HepG2 (cell line): ENCODE data around the gene RASD2. TPM values are rescaled to one million over a fixed set of nuclear protein-coding genes. Genes with fewer than 3 reads are reported as not detected.

Experiments
- ATAC-seq: fragments of 200-7000 bp; cut with Tn5 transposase; 3 replicates; pipeline ENCODE4 v1.9.1; 2020; ENCODE audit warnings: mild to moderate bottlenecking, moderate library complexity
- BruUV-seq: library from RNA; stranded (reverse); fragments of 400-500 nt; replicated peaks from 2 replicates; lab custom pipeline; 2021; lab: Mats Ljungman, UMichigan
- CTCF ChIA-PET: fragments of 300-600 bp; formaldehyde crosslinking; extraction: SDS; loops from one replicate; lab custom pipeline; 2021; ENCODE audit warnings: low total read pairs, inconsistent platforms, low intra/inter-chr PET ratio; lab: Yijun Ruan, JAX
- POLR2A ChIA-PET: fragments of 350-600 bp; sonication (Branson Sonifier 250); formaldehyde crosslinking; loops from one replicate; lab custom pipeline; 2020; ENCODE audit warnings: antibody characterized with exemption, inconsistent platforms; lab: Yijun Ruan, JAX
- DNase-seq: peaks from one replicate; pipeline ENCODE4 v3.0.0-alpha.2; 2015; ENCODE audit warnings: low spot score
- FAIRE-seq: peaks from 3 replicates; lab custom pipeline; 2011; peaks lifted over from hg19 to GRCh38; lab: Jason Lieb, UNC
- H2AFZ ChIP-seq: one replicate; pipeline ENCODE4 v1.6.1; 2011; ENCODE audit warnings: low read length, inconsistent platforms
- H3K27ac ChIP-seq: fragments of 300-600 bp; 3 replicates; pipeline ENCODE4 v1.8.0; 2011; ENCODE audit warnings: mixed run types, mild to moderate bottlenecking, mixed read lengths, low read length, inconsistent platforms; ENCODE audit not compliant: insufficient read depth; ENCODE audit errors: extremely low read length
- H3K27me3 ChIP-seq, 2 experiments: fragments of 200-600 bp in 1 of 2; 2 replicates in 1 of 2; 3 replicates in 1 of 2; pipeline versions ENCODE4 v1.6.0 to v1.8.0; 2011; ENCODE audit warnings: low read length in 2 of 2, mild to moderate bottlenecking in 2 of 2, moderate library complexity in 2 of 2, inconsistent platforms in 1 of 2; ENCODE audit not compliant: insufficient read depth in 2 of 2, control insufficient read depth in 1 of 2
- H3K36me3 ChIP-seq, 2 experiments: fragments of 200-600 bp in 1 of 2; replicated peaks in 1 of 2; 2 replicates in 1 of 2; 3 replicates in 1 of 2; pipeline versions ENCODE4 v1.5.1 to v1.8.0; 2011; ENCODE audit warnings: low read length in 2 of 2, inconsistent platforms in 1 of 2; ENCODE audit not compliant: insufficient read depth in 2 of 2, control insufficient read depth in 1 of 2
- H3K4me1 ChIP-seq: 2 replicates; pipeline ENCODE4 v1.5.1; 2012; ENCODE audit warnings: low read length, inconsistent platforms; ENCODE audit not compliant: insufficient read depth
- H3K4me2 ChIP-seq: 2 replicates; pipeline ENCODE4 v1.6.0; 2011; ENCODE audit warnings: low read depth, low read length, inconsistent platforms
- H3K4me3 ChIP-seq, 3 experiments: fragments of 200-600 bp in 1 of 3; sonication (generic), shearing (Covaris generic) in 1 of 3; replicated peaks in 1 of 3; 2 replicates each; pipeline ENCODE4 v1.5.1; 2011 to 2016; ENCODE audit warnings: low read length in 3 of 3, inconsistent platforms in 2 of 3, low read depth in 2 of 3, mild to moderate bottlenecking in 2 of 3, control low read depth in 1 of 3, mixed read lengths in 1 of 3; ENCODE audit not compliant: insufficient read depth in 1 of 3
- H3K79me2 ChIP-seq: one replicate; pipeline ENCODE4 v1.6.1; 2011; ENCODE audit warnings: low read length, inconsistent platforms; ENCODE audit not compliant: insufficient read depth
- H3K9ac ChIP-seq: 2 replicates; pipeline ENCODE4 v1.6.0; 2011; ENCODE audit warnings: mild to moderate bottlenecking, low read depth, low read length, inconsistent platforms; ENCODE audit not compliant: insufficient read depth
- H3K9me3 ChIP-seq: 2 replicates; pipeline ENCODE4 v1.5.1; 2012; ENCODE audit warnings: mild to moderate bottlenecking, low read length
- H4K20me1 ChIP-seq: 2 replicates; pipeline ENCODE4 v1.6.0; 2011; ENCODE audit warnings: inconsistent platforms, mild to moderate bottlenecking, low read length, moderate library complexity; ENCODE audit not compliant: insufficient read depth
- FLYWCH1 ChIP-seq: sonication (generic); formaldehyde crosslinking; IDR thresholded peaks from 2 replicates; pipeline ENCODE4 v1.8.1; 2023; ENCODE audit warnings: mild to moderate bottlenecking, missing genetic modification reagents
- GZF1 ChIP-seq: sonication (generic); formaldehyde crosslinking; IDR thresholded peaks from 2 replicates; pipeline ENCODE4 v1.5.1; 2020; ENCODE audit warnings: mild to moderate bottlenecking, missing genetic modification reagents
- IRF2 ChIP-seq: IDR thresholded peaks from 2 replicates; pipeline ENCODE4 v1.6.1; 2018; ENCODE audit warnings: missing genetic modification reagents, missing compliant biosample characterization
- KAT7 ChIP-seq: IDR thresholded peaks from 2 replicates; pipeline ENCODE4 v1.6.1; 2018; ENCODE audit warnings: borderline replicate concordance, missing compliant biosample characterization
- MEF2D ChIP-seq: sonication (generic); formaldehyde crosslinking; IDR thresholded peaks from 2 replicates; pipeline ENCODE4 v1.5.1; 2020; ENCODE audit warnings: mild to moderate bottlenecking, missing genetic modification reagents
- PAWR ChIP-seq: sonication (generic); formaldehyde crosslinking; IDR thresholded peaks from 2 replicates; pipeline ENCODE4 v1.4.0; 2020; ENCODE audit warnings: missing genetic modification reagents, mild to moderate bottlenecking, borderline replicate concordance
- RBFOX2 ChIP-seq: fragments of 200-400 bp; formaldehyde crosslinking; IDR thresholded peaks from 2 replicates; pipeline ENCODE4 v1.6.1; 2017; ENCODE audit warnings: low read depth, mild to moderate bottlenecking, low read length
- RFXANK ChIP-seq: IDR thresholded peaks from 2 replicates; pipeline ENCODE4 v1.6.1; 2016
- SMYD3 ChIP-seq: sonication (generic); formaldehyde crosslinking; IDR thresholded peaks from 2 replicates; pipeline ENCODE4 v1.8.1; 2023; ENCODE audit warnings: mild to moderate bottlenecking, missing genetic modification reagents
- XBP1 ChIP-seq: sonication (generic); formaldehyde crosslinking; IDR thresholded peaks from 2 replicates; pipeline ENCODE4 v1.5.0; 2020; ENCODE audit warnings: missing genetic modification reagents
- ZNF160 ChIP-seq: sonication (generic); formaldehyde crosslinking; IDR thresholded peaks from 2 replicates; pipeline ENCODE4 v1.8.0; 2022; ENCODE audit warnings: mild to moderate bottlenecking, inconsistent platforms, missing genetic modification reagents
- ZNF879 ChIP-seq: sonication (generic); formaldehyde crosslinking; IDR thresholded peaks from 2 replicates; pipeline ENCODE4 v1.8.1; 2023; ENCODE audit warnings: missing genetic modification reagents
- WGBS: methylation state at CpG from one replicate; pipeline ENCODE4 v1.1.6; 2017; ENCODE audit warnings: low lambda C conversion rate; 5-methylcytosine and 5-hydroxymethylcytosine counted together
- in situ Hi-C: cut with HindIII; loops from 2 replicates; pipeline ENCODE4 v1.10.0; 2017; ENCODE audit warnings: low pct_unique_long_range_greater_than_20kb; ENCODE audit not compliant: extremely low pct_ligation_motif_present
- intact Hi-C: fragments of 100-400 bp; cut with micrococcal nuclease; formaldehyde crosslinking; loops from one replicate; pipeline ENCODE4 v1.10.0; 2022; ENCODE audit not compliant: unreplicated experiment
- polyA plus RNA-seq, 8 experiments: library from polyadenylated mRNA; depleted of rRNA in 3 of 8; stranded (reverse) in 7 of 8; unstranded in 1 of 8; fragments of >200 nt; fragmentation: Illumina TruSeq in 4 of 8; extraction: Trizol in 4 of 8; gene quantifications; 2 replicates each; pipeline versions ENCODE4 v1.2.1 to v1.2.3, GENCODE V29; 2011 to 2016; ENCODE audit warnings: low read depth in 4 of 8, missing spikeins in 1 of 8, mixed read lengths in 1 of 8; ENCODE audit not compliant: insufficient read depth in 1 of 8
- total RNA-seq, 5 experiments: library from RNA; depleted of rRNA; stranded (reverse); fragments of >200 nt; fragmentation: Illumina TruSeq; extraction: Trizol; gene quantifications; 2 replicates each; pipeline ENCODE4 v1.2.3, GENCODE V29; 2016; ENCODE audit warnings: low read depth in 1 of 5
- TF ChIP-seq, protein P1 (sequence below): sonication (generic); formaldehyde crosslinking; IDR thresholded peaks from 2 replicates; pipeline ENCODE4 v1.4.0; 2020; ENCODE audit warnings: mild to moderate bottlenecking, missing genetic modification reagents

RASD2 gene
- total and polyA plus RNA-seq, 2 of the 13 experiments (the other 11 are each of a cell fraction or from before 2014, with no cell fraction given): not detected

DNA sequence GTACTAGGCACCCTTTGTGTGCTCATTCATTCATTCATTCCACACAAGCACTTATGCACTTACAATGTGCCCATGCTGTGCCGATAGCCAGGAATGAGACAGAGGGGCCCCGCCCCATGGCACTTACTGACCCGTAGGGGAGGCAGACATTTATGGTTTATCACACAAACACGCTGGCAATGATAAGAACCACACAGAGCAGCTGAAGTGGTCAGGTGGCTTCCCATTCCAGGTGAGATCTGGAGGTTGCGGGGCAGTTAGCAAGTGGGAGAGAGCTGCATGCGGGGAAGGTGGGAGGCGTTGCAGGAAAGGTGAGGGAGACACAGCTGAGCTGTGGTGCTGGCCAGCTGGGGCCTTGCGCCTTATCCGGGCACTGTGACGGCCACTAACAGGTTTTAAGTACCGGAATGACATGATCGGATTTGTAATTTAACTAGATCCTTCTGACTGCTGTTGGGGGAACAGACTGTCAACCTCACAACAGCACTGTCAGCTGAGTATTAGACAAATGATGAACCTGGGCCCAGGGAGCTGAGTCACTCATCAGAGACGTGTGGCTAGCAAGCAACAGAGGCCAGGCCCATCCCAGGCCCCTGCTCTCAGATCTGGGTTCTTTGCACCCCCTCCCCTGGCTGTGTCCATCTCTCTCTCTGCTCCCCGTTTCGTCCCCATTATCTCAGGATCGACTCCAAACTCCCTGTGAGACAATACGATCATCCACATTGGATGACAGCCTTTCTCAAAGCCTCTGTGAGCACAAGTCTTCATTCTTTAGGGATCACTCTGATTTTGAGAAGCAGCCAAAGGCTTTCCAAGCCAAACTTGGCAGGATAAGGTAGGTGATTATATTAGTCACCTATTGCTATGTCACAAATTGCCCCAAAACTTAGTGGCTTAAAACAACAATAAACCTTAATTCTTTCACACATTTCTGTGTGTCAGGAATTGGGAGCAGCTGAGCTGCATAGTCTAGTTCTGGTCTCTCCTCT lies 28.4 kb downstream of the RASD2 start:
- H3K79me2 ChIP-seq: no peaks in the 10 kb centered on the region
- BruUV-seq: no TSS peak
- no peak for DNase-seq
- H3K9ac ChIP-seq: no peak overlapping the region
- POLR2A ChIA-PET: no interaction called here
- ATAC-seq: no peak
- no peaks in the 10 kb centered on the region for H3K9me3 ChIP-seq
- FAIRE-seq: no peak
- peaks cover 7 to 50% of the 10 kb centered on the region in 2 experiments; a peak in 3 of 5 replicates for H3K27me3 ChIP-seq
- no peaks in the 10 kb centered on the region for H4K20me1 ChIP-seq
- no peak overlapping the region for H3K4me2 ChIP-seq
- intact Hi-C loops (no loop called here), in situ Hi-C loops (loop anchor here (10.0 kb wide), 1 partner anchor 56 kb away; no protein-coding TSS in a partner anchor)
- no peaks in the 10 kb centered on the region for H3K36me3 ChIP-seq
- WGBS: 41% methylated on average over 13 of the region's 17 CpGs
- TF ChIP-seq RBFOX2: no peak
- TF ChIP-seq FLYWCH1: no peak
- no peak for TF ChIP-seq GZF1
- TF ChIP-seq XBP1 (CRISPR knock-in tag): no peak
- TF ChIP-seq ZNF160 (CRISPR knock-in tag): no peak
- no peak for TF ChIP-seq IRF2 (CRISPR knock-in tag)
- no peak for TF ChIP-seq MEF2D (CRISPR knock-in tag)
- TF ChIP-seq PAWR: no peak
- TF ChIP-seq ZNF879 (CRISPR knock-in tag): no peak
- no peak for TF ChIP-seq KAT7 (CRISPR knock-in tag)
- no peak for TF ChIP-seq RFXANK (CRISPR knock-in tag)
- TF ChIP-seq, protein P1, sequence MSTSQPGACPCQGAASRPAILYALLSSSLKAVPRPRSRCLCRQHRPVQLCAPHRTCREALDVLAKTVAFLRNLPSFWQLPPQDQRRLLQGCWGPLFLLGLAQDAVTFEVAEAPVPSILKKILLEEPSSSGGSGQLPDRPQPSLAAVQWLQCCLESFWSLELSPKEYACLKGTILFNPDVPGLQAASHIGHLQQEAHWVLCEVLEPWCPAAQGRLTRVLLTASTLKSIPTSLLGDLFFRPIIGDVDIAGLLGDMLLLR: no peak
- TF ChIP-seq SMYD3 (CRISPR knock-in tag): no peak
- H3K27ac ChIP-seq: no peak overlapping the region
- H3K4me3 ChIP-seq: no peak overlapping the region
- no peaks in the 10 kb centered on the region for H3K4me1 ChIP-seq
- no peak overlapping the region for H2AFZ ChIP-seq
- CTCF ChIA-PET: no interaction called here
